SH-SY5Y (cell line): ENCODE measurements around the gene SMIM15.

ENCODE experiments used
- GATA2 ChIP-seq: IDR thresholded peaks from 2 replicates; pipeline ENCODE4 v1.6.1; 2011; ENCODE audit warnings: mild to moderate bottlenecking, low read depth, low read length
- GATA3 ChIP-seq: IDR thresholded peaks from 2 replicates; pipeline ENCODE4 v1.6.1; 2011; ENCODE audit warnings: low read depth, mild to moderate bottlenecking, low read length, moderate library complexity

The SMIM15 gene

GRCh38 chr5:61168951-61169350 lies 6.7 kb upstream of the SMIM15 start:
- no peak for TF ChIP-seq GATA3
- peak; percentile 25; the same call in 1 of the 2 replicates for TF ChIP-seq GATA2

- TF ChIP-seq GATA2 (no peak), GATA3 (no peak)
These were observed 5.1 kb upstream of the SMIM15 start for GRCh38 chr5:61167382-61167781.

- TF ChIP-seq GATA2 = no peak
- no peak for TF ChIP-seq GATA3
These were observed 1.6 kb upstream of the SMIM15 start for GRCh38 chr5:61163905-61164304.

- no peak for TF ChIP-seq GATA3
- TF ChIP-seq GATA2 = no peak
These were observed 732 bp upstream of the SMIM15 start for GRCh38 chr5:61162832-61163567.

- TF ChIP-seq GATA3 = no peak
- TF ChIP-seq GATA2 = no peak
These were observed 1.8 kb downstream of the SMIM15 start for GRCh38 chr5:61160497-61160896.

GRCh38 chr5:61159836-61160235 lies 2.4 kb downstream of the SMIM15 start:
- TF ChIP-seq GATA3 (no peak), GATA2 (no peak)

- TF ChIP-seq GATA3 (no peak), GATA2 (no peak)
These were observed 3.2 kb downstream of the SMIM15 start for GRCh38 chr5:61159070-61159469.

- TF ChIP-seq GATA2 (no peak), GATA3 (no peak)
These were observed 10.4 kb downstream of the SMIM15 start for GRCh38 chr5:61151893-61152292.

GRCh38 chr5:61148515-61148914 lies 13.8 kb downstream of the SMIM15 start:
- TF ChIP-seq GATA3 (no peak), GATA2 (no peak)

GRCh38 chr5:61142811-61143210 lies 19.5 kb downstream of the SMIM15 start:
- no peak for TF ChIP-seq GATA3
- no peak for TF ChIP-seq GATA2

GRCh38 chr5:61142391-61142790 lies 19.9 kb downstream of the SMIM15 start:
- no peak for TF ChIP-seq GATA3
- no peak for TF ChIP-seq GATA2

- TF ChIP-seq GATA2 (no peak), GATA3 (no peak)
These were observed 20.5 kb downstream of the SMIM15 start for GRCh38 chr5:61141801-61142200.

GRCh38 chr5:61139931-61140330 lies 22.3 kb downstream of the SMIM15 start:
- no peak for TF ChIP-seq GATA2
- no peak for TF ChIP-seq GATA3

GRCh38 chr5:61139094-61139873 lies 23.0 kb downstream of the SMIM15 start:
- TF ChIP-seq GATA2 (no peak), GATA3 (no peak)

GRCh38 chr5:61137835-61138234 lies 24.4 kb downstream of the SMIM15 start:
- TF ChIP-seq GATA2 (no peak), GATA3 (no peak)
